Calu3 (cell line): ENCODE data around the gene C1QTNF9B. TPM values are rescaled to one million over a fixed set of nuclear protein-coding genes. Genes with fewer than 3 reads are reported as not detected.

Experiments
- BruUV-seq: library from RNA; stranded (reverse); fragments of 400-500 nt; replicated peaks from 2 replicates; lab custom pipeline; 2021; lab: Mats Ljungman, UMichigan
- CTCF ChIA-PET: fragments of 300-600 bp; sonication (Branson Sonifier 250); formaldehyde crosslinking; loops from one replicate; lab custom pipeline; 2022; ENCODE audit warnings: antibody characterized with exemption; lab: Charles Lee
- DNase-seq: peaks from one replicate; pipeline ENCODE4 v3.0.0; 2022
- H3K27ac Mint-ChIP-seq: one replicate; pipeline ENCODE4 v1.8.0; 2022; ENCODE audit warnings: mixed read lengths; ENCODE audit not compliant: unreplicated experiment
- H3K27me3 Mint-ChIP-seq: one replicate; pipeline ENCODE4 v1.8.0; 2022; ENCODE audit warnings: mixed read lengths; ENCODE audit not compliant: unreplicated experiment
- H3K36me3 Mint-ChIP-seq: one replicate; pipeline ENCODE4 v1.8.0; 2022; ENCODE audit warnings: mild to moderate bottlenecking, moderate library complexity, mixed read lengths; ENCODE audit not compliant: insufficient read depth, unreplicated experiment
- H3K4me1 Mint-ChIP-seq: one replicate; pipeline ENCODE4 v1.8.0; 2022; ENCODE audit warnings: mild to moderate bottlenecking, low read depth, mixed read lengths; ENCODE audit not compliant: unreplicated experiment
- H3K4me3 Mint-ChIP-seq: one replicate; pipeline ENCODE4 v1.8.0; 2022; ENCODE audit warnings: mild to moderate bottlenecking, low read depth, moderate library complexity, mixed read lengths; ENCODE audit not compliant: unreplicated experiment
- H3K9me3 Mint-ChIP-seq: one replicate; pipeline ENCODE4 v1.8.0; 2022; ENCODE audit warnings: low read depth, mixed read lengths; ENCODE audit not compliant: unreplicated experiment
- CTCF ChIP-seq: fragments of 200-600 bp; IDR thresholded peaks from one replicate; pipeline ENCODE4 v1.8.0; 2022; ENCODE audit warnings: antibody characterized with exemption; ENCODE audit not compliant: unreplicated experiment
- intact Hi-C: fragments of 100-400 bp; cut with micrococcal nuclease; formaldehyde crosslinking; loops from one replicate; pipeline ENCODE4 v1.10.0; 2022; ENCODE audit not compliant: unreplicated experiment
- total RNA-seq: library from RNA; stranded (reverse); gene quantifications from 2 replicates; pipeline ENCODE4 v1.2.3, GENCODE V29; 2022

The C1QTNF9B gene
- total RNA-seq, 1 experiment from 2014 or later = not detected

DNA sequence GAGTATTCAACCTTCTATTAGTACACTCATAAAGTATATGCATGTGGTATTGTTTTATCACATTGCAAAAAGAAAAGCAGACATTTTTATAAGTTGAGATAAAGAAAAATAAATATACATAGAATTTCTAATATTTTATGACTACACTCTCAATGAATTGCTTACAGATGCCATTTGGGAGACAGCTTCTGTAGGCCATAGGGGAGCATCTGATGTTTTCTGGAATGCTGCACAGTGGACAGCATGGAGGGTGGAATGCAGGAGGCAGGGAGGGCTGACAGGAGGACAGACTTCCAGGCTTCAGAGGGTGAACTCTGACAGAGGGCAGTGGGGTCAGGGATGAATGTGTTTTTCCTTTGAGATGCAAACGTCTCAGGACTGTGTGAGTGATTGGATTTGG is 53.9 kb downstream of the C1QTNF9B start:
- H3K9me3 Mint-ChIP-seq = no peaks in the 10 kb centered on the region
- intact Hi-C loops = no loop called here
- CTCF ChIA-PET = no interaction called here
- TF ChIP-seq CTCF = no peak
- no peaks in the 10 kb centered on the region for H3K4me1 Mint-ChIP-seq
- H3K36me3 Mint-ChIP-seq = no peaks in the 10 kb centered on the region
- H3K27ac Mint-ChIP-seq = no peak overlapping the region
- DNase-seq = no peak
- no peaks in the 10 kb centered on the region for H3K27me3 Mint-ChIP-seq
- no peak overlapping the region for H3K4me3 Mint-ChIP-seq
- no TSS peak for BruUV-seq

- H3K4me1 Mint-ChIP-seq = no peaks in the 10 kb centered on the region
- no TSS peak for BruUV-seq
- no peaks in the 10 kb centered on the region for H3K27me3 Mint-ChIP-seq
- H3K36me3 Mint-ChIP-seq = no peaks in the 10 kb centered on the region
- CTCF ChIA-PET = no interaction called here
- no peak overlapping the region for H3K27ac Mint-ChIP-seq
- H3K9me3 Mint-ChIP-seq = no peaks in the 10 kb centered on the region
- no peak for TF ChIP-seq CTCF
- intact Hi-C loops = no loop called here
- H3K4me3 Mint-ChIP-seq = no peak overlapping the region
- no peak for DNase-seq
These were observed 54.9 kb downstream of the C1QTNF9B start for GRCh38 chr13:23842406-23842805.

Other genes with a start within 250 kb of the C1QTNF9B start
- 24.6 and 25.2 TPM in 2 replicates for gene MIPEP, start 8.1 kb downstream of the C1QTNF9B start, total RNA-seq